Mammary epithelial cell (primary cell): ENCODE results near the gene GFPT1.

Experiments used
- EZH2 ChIP-seq: IDR thresholded peaks from 2 replicates; pipeline ENCODE4 v1.6.1; 2012; ENCODE audit warnings: low read length, inconsistent platforms, borderline replicate concordance
- TF ChIP-seq, protein P1 (sequence below), 2 donors: IDR thresholded peaks in 1 of 2; conservative IDR thresholded peaks in 1 of 2; 2 replicates each; pipeline ENCODE4 v1.5.1; 2011 to 2012; ENCODE audit warnings: inconsistent platforms in 2 of 2, low read length in 2 of 2, mild to moderate bottlenecking in 2 of 2, control low read depth in 1 of 2, low read depth in 1 of 2; ENCODE audit not compliant: insufficient read depth in 1 of 2; ENCODE audit errors: extremely low read depth in 1 of 2

- TF ChIP-seq, protein P1, sequence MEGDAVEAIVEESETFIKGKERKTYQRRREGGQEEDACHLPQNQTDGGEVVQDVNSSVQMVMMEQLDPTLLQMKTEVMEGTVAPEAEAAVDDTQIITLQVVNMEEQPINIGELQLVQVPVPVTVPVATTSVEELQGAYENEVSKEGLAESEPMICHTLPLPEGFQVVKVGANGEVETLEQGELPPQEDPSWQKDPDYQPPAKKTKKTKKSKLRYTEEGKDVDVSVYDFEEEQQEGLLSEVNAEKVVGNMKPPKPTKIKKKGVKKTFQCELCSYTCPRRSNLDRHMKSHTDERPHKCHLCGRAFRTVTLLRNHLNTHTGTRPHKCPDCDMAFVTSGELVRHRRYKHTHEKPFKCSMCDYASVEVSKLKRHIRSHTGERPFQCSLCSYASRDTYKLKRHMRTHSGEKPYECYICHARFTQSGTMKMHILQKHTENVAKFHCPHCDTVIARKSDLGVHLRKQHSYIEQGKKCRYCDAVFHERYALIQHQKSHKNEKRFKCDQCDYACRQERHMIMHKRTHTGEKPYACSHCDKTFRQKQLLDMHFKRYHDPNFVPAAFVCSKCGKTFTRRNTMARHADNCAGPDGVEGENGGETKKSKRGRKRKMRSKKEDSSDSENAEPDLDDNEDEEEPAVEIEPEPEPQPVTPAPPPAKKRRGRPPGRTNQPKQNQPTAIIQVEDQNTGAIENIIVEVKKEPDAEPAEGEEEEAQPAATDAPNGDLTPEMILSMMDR (conservative IDR thresholded peaks at IDR 0.05 in 1 of 2, IDR thresholded peaks at IDR 0.05 in 1 of 2; ENCODE audit: extremely low read depth in 1 of 2, insufficient read depth in 1 of 2, low read depth in 1 of 2, low read length in 2 of 2), result no peak
- TF ChIP-seq EZH2, result no peak
Observed at GRCh38 chr2:69389271-69389670, 2.2 kb upstream of the GFPT1 start.
